ENCODE data around the gene SLC16A2. TPM values are rescaled to one million over a fixed set of nuclear protein-coding genes. Genes with fewer than 3 reads are reported as not detected.

Gene SLC16A2
- 2.6 TPM for total RNA-seq

GRCh38 chrX:74421036-74421739 is at the start of gene SLC16A2:
TSS of gene SLC16A2 (plus strand) at chrX:74421493. CDS start at chrX:74421638, 145 bp downstream.
- ATAC-seq, result peak; percentile 41

GRCh38 chrX:74372272-74372671 is 49.0 kb upstream of the SLC16A2 start:
- ATAC-seq, result no peak

- ATAC-seq, result no peak
These were observed 44.0 kb upstream of the SLC16A2 start for GRCh38 chrX:74377282-74377681.

GRCh38 chrX:74382613-74383012 is 38.7 kb upstream of the SLC16A2 start:
- peak; percentile 80 for ATAC-seq

- peak; percentile 45 for ATAC-seq
These were observed 37.7 kb upstream of the SLC16A2 start for GRCh38 chrX:74383611-74384010.

GRCh38 chrX:74389016-74389722 is 32.1 kb upstream of the SLC16A2 start:
- no peak for ATAC-seq

- ATAC-seq, result no peak
These were observed 25.7 kb upstream of the SLC16A2 start for GRCh38 chrX:74395556-74395955.

GRCh38 chrX:74405973-74406489 is 15.3 kb upstream of the SLC16A2 start:
- no peak for ATAC-seq

GRCh38 chrX:74408304-74408703 is 13.0 kb upstream of the SLC16A2 start:
- ATAC-seq, result no peak

GRCh38 chrX:74419864-74420195 is 1.5 kb upstream of the SLC16A2 start:
- no peak for ATAC-seq

GRCh38 chrX:74420196-74421035 is 877 bp upstream of the SLC16A2 start:
- ATAC-seq, result peak; percentile 65

GRCh38 chrX:74421740-74422352 is 553 bp downstream of the SLC16A2 start:
- ATAC-seq, result no peak

GRCh38 chrX:74422576-74423288 is 1.4 kb downstream of the SLC16A2 start:
- ATAC-seq, result peak; percentile 52

- ATAC-seq, result no peak
These were observed 2.2 kb downstream of the SLC16A2 start for GRCh38 chrX:74423289-74423998.

GRCh38 chrX:74426071-74426470 is 4.8 kb downstream of the SLC16A2 start:
- ATAC-seq, result no peak

- ATAC-seq, result no peak
These were observed 5.3 kb downstream of the SLC16A2 start for GRCh38 chrX:74426615-74427014.

- no peak for ATAC-seq
These were observed 10.5 kb downstream of the SLC16A2 start for GRCh38 chrX:74431797-74432196.

GRCh38 chrX:74434336-74434735 is 13.0 kb downstream of the SLC16A2 start:
- no peak for ATAC-seq

- peak; percentile 35 for ATAC-seq
These were observed 16.2 kb downstream of the SLC16A2 start for GRCh38 chrX:74437530-74437929.

- no peak for ATAC-seq
These were observed 17.5 kb downstream of the SLC16A2 start for GRCh38 chrX:74438764-74439163.

GRCh38 chrX:74445099-74445498 is 23.8 kb downstream of the SLC16A2 start:
- no peak for ATAC-seq

Measured in esophagus mucosa (tissue), 1 donor.